H1 (cell line): ENCODE measurements around the gene GLIS2. TPM values are rescaled to one million over a fixed set of nuclear protein-coding genes. Genes with fewer than 3 reads are reported as not detected.

Source experiments
- CTCF ChIP-seq, 3 experiments: IDR thresholded peaks; 1 replicate in 2 of 3; 2 replicates in 1 of 3; pipeline versions ENCODE4 v1.5.1 to v1.6.1; 2011; ENCODE audit warnings: low read length in 3 of 3, mild to moderate bottlenecking in 3 of 3, inconsistent platforms in 2 of 3, low read depth in 1 of 3, moderate library complexity in 1 of 3; ENCODE audit not compliant: insufficient read depth in 1 of 3; ENCODE audit errors: control extremely low read depth in 1 of 3
- polyA plus RNA-seq, 7 experiments: library from polyadenylated mRNA; depleted of rRNA in 3 of 7; stranded (reverse) in 5 of 7; unstranded in 2 of 7; fragments of >200 nt in 5 of 7; fragments of 200-250 nt in 2 of 7; gene quantifications; 1 replicate in 5 of 7; 2 replicates in 1 of 7; 4 replicates in 1 of 7; pipeline versions ENCODE4 v1.2.1 to v1.2.3, GENCODE V29; 2011 to 2013; ENCODE audit warnings: missing spikeins in 2 of 7, mixed read lengths in 2 of 7
- total RNA-seq: library from RNA; stranded (reverse); fragmentation: NEBNext Ultra II Directional; extraction: Animal tissue kit (Norgen Biotek cat#: 25700); gene quantifications from 2 replicates; pipeline ENCODE4 v1.2.1, GENCODE V29; 2021

GLIS2 gene
- total and polyA plus RNA-seq, 2 of the 8 experiments (the other 6 are each of a cell fraction or from before 2014, with no cell fraction given): 4.3 to 17.4 TPM

GRCh38 chr16:4367393-4367856 is 51.6 kb downstream of the GLIS2 start (continued):
- peak in 1 of 3 experiments; percentile 2; a peak in 1 of 4 replicates for TF ChIP-seq CTCF (IDR thresholded peaks at IDR 0.05; ENCODE audit: control extremely low read depth in 1 of 3, insufficient read depth in 1 of 3, low read depth in 1 of 3, low read length in 3 of 3)
